Renal pelvis (tissue), 4 donors: ENCODE data around the gene SNN. TPM values are rescaled to one million over a fixed set of nuclear protein-coding genes. Genes with fewer than 3 reads are reported as not detected.

Source experiments
- DNase-seq: peaks from one replicate; pipeline ENCODE4 v3.0.0-alpha.2; 2013
- polyA plus RNA-seq, 3 donors: library from polyadenylated mRNA; unstranded; fragments of 120-200 nt; gene quantifications; one replicate each; pipeline ENCODE4 v1.2.1, GENCODE V29; 2013; ENCODE audit not compliant: insufficient read length in 3 of 3

SNN gene
- polyA plus RNA-seq, 3 donors: 35.5 to 44.4 (median 38.6) TPM

GRCh38 chr16:11727796-11728543 is 59.7 kb downstream of the SNN start:
- DNase-seq: no peak

Other genes with a start within 250 kb of the SNN start
- 100 to 1,000 TPM in 2 of 3 donors, 10 to 100 TPM in 1; 99.4 to 104 (median 103) TPM for gene LITAF, start 81.5 kb upstream of the SNN start, polyA plus RNA-seq
- gene TXNDC11, start 74.4 kb downstream of the SNN start, polyA plus RNA-seq: 10 to 100 TPM; 40.3 to 47.1 (median 43.1) TPM
- 10 to 100 TPM; 66.4 to 93.7 (median 82.6) TPM for gene ZC3H7A, start 128.8 kb downstream of the SNN start, polyA plus RNA-seq
- gene RSL1D1, start 183.1 kb downstream of the SNN start, polyA plus RNA-seq: 100 to 1,000 TPM; 197 to 233 (median 207) TPM
- 100 to 1,000 TPM in 2 of 3 donors, 10 to 100 TPM in 1; 100.0 to 117 (median 110) TPM for gene GSPT1, start 247.5 kb downstream of the SNN start, polyA plus RNA-seq